G401.6 (cell line): ENCODE data around the gene EPS8L3.
"Not testable (repeated sequence)": the region's sequence is repeated elsewhere in the genome, so short reads cannot be mapped to it uniquely, and the experiment has no call there.

ENCODE experiments used
- FAIRE-seq: peaks from 2 replicates; lab custom pipeline; 2012; peaks lifted over from hg19 to GRCh38; lab: Jason Lieb, UNC

The EPS8L3 gene

GRCh38 chr1:109777980-109778625 lies 14.4 kb upstream of the EPS8L3 start:
- no peak for FAIRE-seq

GRCh38 chr1:109777436-109777835 lies 13.7 kb upstream of the EPS8L3 start:
- FAIRE-seq, result no peak

- FAIRE-seq, result peak; percentile 36
Measured at GRCh38 chr1:109776911-109777310, 13.2 kb upstream of the EPS8L3 start.

- FAIRE-seq, result no peak
Measured at GRCh38 chr1:109776206-109776835, 12.6 kb upstream of the EPS8L3 start.

- no peak for FAIRE-seq
Measured at GRCh38 chr1:109775398-109775797, 11.7 kb upstream of the EPS8L3 start.

- FAIRE-seq, result no peak
Measured at GRCh38 chr1:109773900-109774485, 10.3 kb upstream of the EPS8L3 start.

- FAIRE-seq, result peak; percentile 78
Measured at GRCh38 chr1:109773203-109773899, 9.6 kb upstream of the EPS8L3 start.

GRCh38 chr1:109772658-109773202 lies 9.0 kb upstream of the EPS8L3 start:
- no peak for FAIRE-seq

GRCh38 chr1:109771712-109772657 lies 8.3 kb upstream of the EPS8L3 start:
- FAIRE-seq, result no peak

GRCh38 chr1:109770331-109771095 lies 6.8 kb upstream of the EPS8L3 start:
- FAIRE-seq, result no peak

GRCh38 chr1:109769330-109770078 lies 5.8 kb upstream of the EPS8L3 start:
- FAIRE-seq, result no peak

- no peak for FAIRE-seq
Measured at GRCh38 chr1:109768820-109769219, 5.1 kb upstream of the EPS8L3 start.

GRCh38 chr1:109768335-109768650 lies 4.6 kb upstream of the EPS8L3 start:
- FAIRE-seq, result no peak

- no peak for FAIRE-seq
Measured at GRCh38 chr1:109767637-109768334, 4.1 kb upstream of the EPS8L3 start.

- FAIRE-seq, result not testable (repeated sequence)
Measured at GRCh38 chr1:109766991-109767636, 3.4 kb upstream of the EPS8L3 start.

- no peak for FAIRE-seq
Measured at GRCh38 chr1:109765896-109766615, 2.3 kb upstream of the EPS8L3 start.

- FAIRE-seq, result no peak
Measured at GRCh38 chr1:109765483-109765815, 1.7 kb upstream of the EPS8L3 start.
